Mammary epithelial cell (primary cell): Measurements from ENCODE around the gene PSTPIP2.

Experiments
- CTCF ChIP-seq, 2 donors: IDR thresholded peaks in 1 of 2; conservative IDR thresholded peaks in 1 of 2; 2 replicates each; pipeline ENCODE4 v1.5.1; 2011 to 2012; ENCODE audit warnings: inconsistent platforms in 2 of 2, low read length in 2 of 2, mild to moderate bottlenecking in 2 of 2, control low read depth in 1 of 2, low read depth in 1 of 2; ENCODE audit not compliant: insufficient read depth in 1 of 2; ENCODE audit errors: extremely low read depth in 1 of 2
- EZH2 ChIP-seq: IDR thresholded peaks from 2 replicates; pipeline ENCODE4 v1.6.1; 2012; ENCODE audit warnings: low read length, inconsistent platforms, borderline replicate concordance

GRCh38 chr18:45993438-45993837 lies 78.6 kb downstream of the PSTPIP2 start:
- TF ChIP-seq CTCF (conservative IDR thresholded peaks at IDR 0.05 in 1 of 2, IDR thresholded peaks at IDR 0.05 in 1 of 2; ENCODE audit: extremely low read depth in 1 of 2, insufficient read depth in 1 of 2, low read depth in 1 of 2, low read length in 2 of 2) (no peak), EZH2 (no peak)
